Small intestine (tissue), 7 donors: ENCODE measurements around the gene SNAP47. TPM values are rescaled to one million over a fixed set of nuclear protein-coding genes. Genes with fewer than 3 reads are reported as not detected.

ENCODE experiments used
- DNase-seq, 2 donors: peaks; one replicate each; pipeline versions ENCODE4 v3.0.0 to v3.0.0-alpha.2; 2013
- FAIRE-seq: peaks from 2 replicates; lab custom pipeline; 2012; peaks lifted over from hg19 to GRCh38; lab: Jason Lieb, UNC
- H3K27ac ChIP-seq, 3 donors: one replicate each; pipeline ENCODE4 v1.5.1; 2013; ENCODE audit warnings: low read length in 2 of 3, mild to moderate bottlenecking in 2 of 3, control low read depth in 1 of 3, inconsistent platforms in 1 of 3, low read depth in 1 of 3, moderate library complexity in 1 of 3
- H3K27me3 ChIP-seq, 3 donors: one replicate each; pipeline ENCODE4 v1.6.1; 2013; ENCODE audit warnings: low read length in 3 of 3, inconsistent platforms in 1 of 3; ENCODE audit not compliant: control insufficient read depth in 3 of 3, insufficient read depth in 3 of 3
- H3K36me3 ChIP-seq, 3 donors: one replicate each; pipeline ENCODE4 v1.6.1; 2013; ENCODE audit warnings: low read length in 3 of 3, inconsistent platforms in 1 of 3, low read depth in 1 of 3, mild to moderate bottlenecking in 1 of 3, moderate library complexity in 1 of 3; ENCODE audit not compliant: control insufficient read depth in 3 of 3, insufficient read depth in 2 of 3
- H3K4me1 ChIP-seq, 3 donors: one replicate each; pipeline ENCODE4 v1.6.1; 2013; ENCODE audit warnings: low read length in 2 of 3, inconsistent platforms in 1 of 3, low read depth in 1 of 3, mild to moderate bottlenecking in 1 of 3, moderate library complexity in 1 of 3; ENCODE audit not compliant: control insufficient read depth in 3 of 3, insufficient read depth in 2 of 3
- H3K4me3 ChIP-seq, 3 donors: one replicate each; pipeline ENCODE4 v1.5.1; 2013; ENCODE audit warnings: low read length in 3 of 3, control low read depth in 1 of 3, inconsistent platforms in 1 of 3, low read depth in 1 of 3, mild to moderate bottlenecking in 1 of 3, moderate library complexity in 1 of 3
- H3K9me3 ChIP-seq, 2 donors: one replicate each; pipeline ENCODE4 v1.6.1; 2013; ENCODE audit warnings: low read depth in 1 of 2, low read length in 1 of 2; ENCODE audit not compliant: control insufficient read depth in 2 of 2, insufficient read depth in 1 of 2
- WGBS, 3 donors: extraction: QIAGEN DNeasy Blood & Tissue Kit; methylation state at CpG; one replicate each; pipeline ENCODE4 v1.1.7; 2013; 5-methylcytosine and 5-hydroxymethylcytosine counted together
- polyA plus RNA-seq, 4 donors: library from polyadenylated mRNA; stranded (reverse) in 3 of 4; unstranded in 1 of 4; fragments of 200-250 nt in 3 of 4; fragments of 120-200 nt in 1 of 4; gene quantifications; one replicate each; pipeline versions ENCODE4 v1.2.1 to v1.2.3, GENCODE V29; 2013
- donor health status: healthy with polysubstance abuse.
- donor health status: control.
- donor health status: control.
- donor health status: Bipolar disorder and iron deficiency.
- donor health status: healthy.

Gene SNAP47
- polyA plus RNA-seq, 4 donors, result 9.8 to 22.5 (median 15.5) TPM

- DNase-seq, result no peak
- FAIRE-seq, result no peak
- H3K27me3 ChIP-seq, result no peaks in the 10 kb centered on the region
- H3K36me3 ChIP-seq, result peaks cover 0 to 68% (median 2%) of the 10 kb centered on the region in 3 donors
- H3K4me1 ChIP-seq, result peaks cover 0 to 11% (median 0%) of the 10 kb centered on the region in 3 donors
- WGBS, 3 donors, result 93 to 94% (median 94%) methylated on average over 15 of the region's 15 CpGs
- no peak overlapping the region for H3K27ac ChIP-seq
- no peaks in the 10 kb centered on the region for H3K9me3 ChIP-seq
- no peak overlapping the region for H3K4me3 ChIP-seq
These were observed 34.8 kb downstream of the SNAP47 start for GRCh38 chr1:227769936-227770494.

- no peak for FAIRE-seq
- Histone ChIP-seq H3K27ac (no peak overlapping the region), H3K4me3 (no peak overlapping the region), H3K27me3 (no peaks in the 10 kb centered on the region), H3K4me1 (peaks cover 0 to 11% (median 0%) of the 10 kb centered on the region in 3 donors), H3K36me3 (peaks cover 0 to 68% (median 2%) of the 10 kb centered on the region in 3 donors), H3K9me3 (no peaks in the 10 kb centered on the region)
- WGBS, 3 donors, result 94 to 96% (median 95%) methylated on average over 13 of the region's 13 CpGs
- no peak for DNase-seq
These were observed 35.6 kb downstream of the SNAP47 start for GRCh38 chr1:227770812-227771211.

- FAIRE-seq, result no peak
- DNase-seq, result no peak
- Histone ChIP-seq H3K4me1 (peaks cover 0 to 11% (median 0%) of the 10 kb centered on the region in 3 donors), H3K27me3 (no peaks in the 10 kb centered on the region), H3K36me3 (peaks cover 0 to 68% (median 2%) of the 10 kb centered on the region in 3 donors), H3K4me3 (no peak overlapping the region), H3K9me3 (no peaks in the 10 kb centered on the region), H3K27ac (no peak overlapping the region)
- WGBS, 3 donors, result 87 to 96% (median 91%) methylated on average over 7 to 8 of the region's 8 CpGs
These were observed 36.1 kb downstream of the SNAP47 start for GRCh38 chr1:227771326-227771725.

GRCh38 chr1:227771771-227772170 is 36.5 kb downstream of the SNAP47 start:
- no peak overlapping the region for H3K27ac ChIP-seq
- H3K36me3 ChIP-seq, result peaks cover 0 to 66% (median 4%) of the 10 kb centered on the region in 3 donors
- H3K27me3 ChIP-seq, result no peaks in the 10 kb centered on the region
- no peak overlapping the region for H3K4me3 ChIP-seq
- WGBS, 3 donors, result 94 to 98% (median 96%) methylated on average over 7 of the region's 7 CpGs
- FAIRE-seq, result no peak
- DNase-seq, result no peak
- no peaks in the 10 kb centered on the region for H3K9me3 ChIP-seq
- H3K4me1 ChIP-seq, result peaks cover 0 to 11% (median 0%) of the 10 kb centered on the region in 3 donors

- WGBS, 3 donors, result 88 to 94% (median 93%) methylated on average over 15 of the region's 15 CpGs
- no peak overlapping the region for H3K4me3 ChIP-seq
- no peaks in the 10 kb centered on the region for H3K4me1 ChIP-seq
- FAIRE-seq, result no peak
- no peak overlapping the region for H3K27ac ChIP-seq
- peaks cover 0 to 61% (median 2%) of the 10 kb centered on the region in 3 donors for H3K36me3 ChIP-seq
- DNase-seq, result no peak
- no peaks in the 10 kb centered on the region for H3K9me3 ChIP-seq
- no peaks in the 10 kb centered on the region for H3K27me3 ChIP-seq
These were observed 38.3 kb downstream of the SNAP47 start for GRCh38 chr1:227773558-227773957.

GRCh38 chr1:227774051-227774731 is 39.0 kb downstream of the SNAP47 start:
- no peaks in the 10 kb centered on the region for H3K27me3 ChIP-seq
- H3K36me3 ChIP-seq, result peaks cover 0 to 61% (median 2%) of the 10 kb centered on the region in 3 donors
- H3K4me1 ChIP-seq, result no peaks in the 10 kb centered on the region
- no peaks in the 10 kb centered on the region for H3K9me3 ChIP-seq
- 73 to 85% (median 83%) methylated on average over 13 of the region's 13 CpGs for WGBS, 3 donors
- H3K27ac ChIP-seq, result no peak overlapping the region
- DNase-seq, result no peak
- FAIRE-seq, result no peak
- no peak overlapping the region for H3K4me3 ChIP-seq

GRCh38 chr1:227774821-227775661 is 39.8 kb downstream of the SNAP47 start:
- no peaks in the 10 kb centered on the region for H3K9me3 ChIP-seq
- H3K27ac ChIP-seq, result no peak overlapping the region
- no peak for FAIRE-seq
- H3K4me1 ChIP-seq, result no peaks in the 10 kb centered on the region
- peaks cover 0 to 57% (median 2%) of the 10 kb centered on the region in 3 donors for H3K36me3 ChIP-seq
- H3K4me3 ChIP-seq, result no peak overlapping the region
- WGBS, 3 donors, result 80 to 92% (median 92%) methylated on average over 41 to 42 of the region's 42 CpGs
- no peak for DNase-seq
- H3K27me3 ChIP-seq, result no peaks in the 10 kb centered on the region

- DNase-seq, result no peak
- no peaks in the 10 kb centered on the region for H3K9me3 ChIP-seq
- no peak overlapping the region for H3K4me3 ChIP-seq
- no peaks in the 10 kb centered on the region for H3K4me1 ChIP-seq
- no peak overlapping the region for H3K27ac ChIP-seq
- peaks cover 0 to 58% (median 2%) of the 10 kb centered on the region in 3 donors for H3K36me3 ChIP-seq
- H3K27me3 ChIP-seq, result no peaks in the 10 kb centered on the region
- no peak for FAIRE-seq
- WGBS, 3 donors, result 95 to 97% (median 95%) methylated on average over 10 of the region's 10 CpGs
These were observed 40.6 kb downstream of the SNAP47 start for GRCh38 chr1:227775841-227776240.
